Loucy (cell line): ENCODE measurements around the gene RNASE11.
"Not testable (repeated sequence)": the region's sequence is repeated elsewhere in the genome, so short reads cannot be mapped to it uniquely, and the experiment has no call there.

Experiments used
- H2AFZ ChIP-seq: fragments of 200-600 bp; sonication (generic); 2 replicates; pipeline ENCODE4 v1.6.0; 2016; ENCODE audit warnings: antibody characterized with exemption, mild to moderate bottlenecking, low read length, moderate library complexity
- H3F3A ChIP-seq: fragments of 200-600 bp; 2 replicates; pipeline ENCODE4 v1.6.0; 2016; ENCODE audit warnings: antibody characterized with exemption, low read depth, mild to moderate bottlenecking
- H3K27me3 ChIP-seq: fragments of 200-600 bp; sonication (generic); 2 replicates; pipeline ENCODE4 v1.6.1; 2014; ENCODE audit warnings: low read length, mild to moderate bottlenecking; ENCODE audit not compliant: insufficient read depth, poor library complexity, severe bottlenecking
- H3K36me3 ChIP-seq: fragments of 200-600 bp; sonication (generic); 2 replicates; pipeline ENCODE4 v1.6.1; 2016; ENCODE audit warnings: low read length; ENCODE audit not compliant: insufficient read depth
- H3K4me1 ChIP-seq: fragments of 200-600 bp; sonication (generic); 2 replicates; pipeline ENCODE4 v1.5.1; 2014; ENCODE audit warnings: low read length, mild to moderate bottlenecking; ENCODE audit not compliant: insufficient read depth, poor library complexity, severe bottlenecking
- H3K4me2 ChIP-seq: fragments of 200-600 bp; sonication (generic); 2 replicates; pipeline ENCODE4 v1.6.0; 2014; ENCODE audit warnings: antibody characterized with exemption, low read length, low read depth, mild to moderate bottlenecking; ENCODE audit not compliant: poor library complexity, severe bottlenecking
- H3K4me3 ChIP-seq: fragments of 200-600 bp; sonication (generic); 2 replicates; pipeline ENCODE4 v1.5.1; 2014; ENCODE audit warnings: low read length, mild to moderate bottlenecking, mixed read lengths; ENCODE audit not compliant: poor library complexity, severe bottlenecking
- H3K79me2 ChIP-seq: fragments of 200-600 bp; sonication (generic); 2 replicates; pipeline ENCODE4 v1.6.1; 2014; ENCODE audit warnings: low read length; ENCODE audit not compliant: insufficient read depth
- H3K9ac ChIP-seq: fragments of 200-600 bp; sonication (generic); 2 replicates; pipeline ENCODE4 v1.6.0; 2014; ENCODE audit warnings: mild to moderate bottlenecking, low read depth, low read length, moderate library complexity; ENCODE audit not compliant: poor library complexity, severe bottlenecking
- H3K9me2 ChIP-seq: fragments of 200-600 bp; sonication (generic); replicated peaks from 2 replicates; pipeline ENCODE4 v1.6.1; 2016; ENCODE audit warnings: low read depth, low read length, mixed read lengths
- H3K9me3 ChIP-seq: fragments of 200-600 bp; sonication (generic); 2 replicates; pipeline ENCODE4 v1.6.1; 2014; ENCODE audit warnings: mild to moderate bottlenecking, antibody characterized with exemption, low read length, low read depth; ENCODE audit not compliant: insufficient read depth
- H4K20me1 ChIP-seq: fragments of 200-600 bp; sonication (generic); 2 replicates; pipeline ENCODE4 v1.6.0; 2014; ENCODE audit warnings: antibody characterized with exemption, low read length, mild to moderate bottlenecking; ENCODE audit not compliant: insufficient read depth, poor library complexity, severe bottlenecking
- EZH2phosphoT487 ChIP-seq: fragments of 200-600 bp; IDR thresholded peaks from 2 replicates; pipeline ENCODE4 v1.6.1; 2018; ENCODE audit warnings: antibody characterized with exemption, mild to moderate bottlenecking, moderate library complexity, borderline replicate concordance
- TF ChIP-seq, protein P1 (sequence below): fragments of 200-600 bp; sonication (generic); conservative IDR thresholded peaks from 2 replicates; pipeline ENCODE4 v1.5.1; 2014; ENCODE audit warnings: mild to moderate bottlenecking, antibody characterized with exemption, low read length

Gene RNASE11

GRCh38 chr14:20620798-20621478 lies 33.1 kb upstream of the RNASE11 start:
- no peaks in the 10 kb centered on the region for H3K36me3 ChIP-seq
- H3K27me3 ChIP-seq: no peaks in the 10 kb centered on the region
- no peak for TF ChIP-seq EZH2phosphoT487
- TF ChIP-seq, protein P1, sequence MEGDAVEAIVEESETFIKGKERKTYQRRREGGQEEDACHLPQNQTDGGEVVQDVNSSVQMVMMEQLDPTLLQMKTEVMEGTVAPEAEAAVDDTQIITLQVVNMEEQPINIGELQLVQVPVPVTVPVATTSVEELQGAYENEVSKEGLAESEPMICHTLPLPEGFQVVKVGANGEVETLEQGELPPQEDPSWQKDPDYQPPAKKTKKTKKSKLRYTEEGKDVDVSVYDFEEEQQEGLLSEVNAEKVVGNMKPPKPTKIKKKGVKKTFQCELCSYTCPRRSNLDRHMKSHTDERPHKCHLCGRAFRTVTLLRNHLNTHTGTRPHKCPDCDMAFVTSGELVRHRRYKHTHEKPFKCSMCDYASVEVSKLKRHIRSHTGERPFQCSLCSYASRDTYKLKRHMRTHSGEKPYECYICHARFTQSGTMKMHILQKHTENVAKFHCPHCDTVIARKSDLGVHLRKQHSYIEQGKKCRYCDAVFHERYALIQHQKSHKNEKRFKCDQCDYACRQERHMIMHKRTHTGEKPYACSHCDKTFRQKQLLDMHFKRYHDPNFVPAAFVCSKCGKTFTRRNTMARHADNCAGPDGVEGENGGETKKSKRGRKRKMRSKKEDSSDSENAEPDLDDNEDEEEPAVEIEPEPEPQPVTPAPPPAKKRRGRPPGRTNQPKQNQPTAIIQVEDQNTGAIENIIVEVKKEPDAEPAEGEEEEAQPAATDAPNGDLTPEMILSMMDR: no peak
- H3K4me2 ChIP-seq: no peak overlapping the region
- no peaks in the 10 kb centered on the region for H3K79me2 ChIP-seq
- no peaks in the 10 kb centered on the region for H3K9me3 ChIP-seq
- no peak overlapping the region for H3K9ac ChIP-seq
- no peaks in the 10 kb centered on the region for H3F3A ChIP-seq
- H4K20me1 ChIP-seq: no peaks in the 10 kb centered on the region
- H3K4me1 ChIP-seq: peaks cover 22% of the 10 kb centered on the region
- no peak overlapping the region for H2AFZ ChIP-seq
- H3K4me3 ChIP-seq: no peak overlapping the region
- H3K9me2 ChIP-seq: no peaks in the 10 kb centered on the region

DNA sequence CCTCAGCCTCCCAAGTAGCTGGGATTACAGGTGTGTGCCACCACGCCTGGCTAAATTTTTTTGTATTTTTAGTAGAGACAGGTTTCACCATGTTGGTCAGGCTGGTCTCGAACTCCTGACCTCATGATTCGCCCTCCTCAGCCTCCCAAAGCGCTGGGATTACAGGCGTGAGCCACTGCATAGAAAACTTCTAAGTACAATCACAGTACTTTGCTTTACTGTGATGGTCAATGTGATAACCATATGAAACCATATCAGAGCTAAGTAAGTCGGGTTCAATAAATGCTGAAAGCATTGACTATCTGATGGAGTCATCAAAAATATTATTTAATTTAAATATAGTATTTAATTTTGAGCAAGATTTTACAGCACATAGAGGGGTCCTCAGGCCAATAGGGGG lies 31.9 kb upstream of the RNASE11 start:
- not testable (repeated sequence) for H3K36me3 ChIP-seq, H3K4me2 ChIP-seq, H4K20me1 ChIP-seq, H3K9me2 ChIP-seq, H3K9ac ChIP-seq, H3K27me3 ChIP-seq, H3K9me3 ChIP-seq, H3F3A ChIP-seq, H3K4me3 ChIP-seq, H2AFZ ChIP-seq, H3K79me2 ChIP-seq
- H3K4me1 ChIP-seq: peaks cover 22% of the 10 kb centered on the region

DNA sequence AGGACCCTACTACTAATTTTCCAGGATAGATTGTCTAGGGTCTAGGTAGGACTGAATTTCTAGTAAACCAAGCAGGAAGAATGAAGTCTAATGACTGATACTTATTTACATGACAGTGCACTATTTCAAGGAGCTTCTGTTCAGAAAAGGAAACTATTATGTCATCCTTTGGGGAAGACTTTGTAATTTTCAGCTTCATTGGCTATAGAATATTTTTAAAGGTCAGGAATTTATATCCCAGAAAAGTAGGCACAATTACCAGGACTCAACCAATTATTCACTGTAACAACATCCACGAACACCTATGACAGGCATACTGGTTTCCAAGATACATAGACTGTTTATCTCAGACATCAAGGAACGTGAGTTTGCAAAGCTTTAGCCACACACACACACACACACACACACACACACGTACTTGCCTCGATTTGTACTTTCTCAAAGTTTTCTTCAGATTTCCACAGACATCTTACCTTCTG lies 30.5 kb upstream of the RNASE11 start:
- peak overlapping the region; percentile 68 for H3K4me2 ChIP-seq
- TF ChIP-seq EZH2phosphoT487: no peak
- TF ChIP-seq, protein P1: no peak
- H3K79me2 ChIP-seq: no peaks in the 10 kb centered on the region
- H3K27me3 ChIP-seq: no peaks in the 10 kb centered on the region
- peak overlapping the region; percentile 15 for H3K9ac ChIP-seq
- no peaks in the 10 kb centered on the region for H3K9me2 ChIP-seq
- no peaks in the 10 kb centered on the region for H3K9me3 ChIP-seq
- no peaks in the 10 kb centered on the region for H3K36me3 ChIP-seq
- H2AFZ ChIP-seq: peak overlapping the region; percentile 34; the same call in 1 of the 2 replicates
- H3K4me3 ChIP-seq: peak overlapping the region; percentile 37
- peaks cover 17% of the 10 kb centered on the region for H3K4me1 ChIP-seq
- H3F3A ChIP-seq: no peaks in the 10 kb centered on the region
- no peaks in the 10 kb centered on the region for H4K20me1 ChIP-seq
